SU-DHL-6 (cell line): Measurements from ENCODE around the gene CHGA.

Experiments used
- CTCF ChIP-seq: fragments of 200-600 bp; sonication (generic); IDR thresholded peaks from one replicate; pipeline ENCODE4 v1.5.1; 2017; ENCODE audit warnings: antibody characterized with exemption, mild to moderate bottlenecking, low read length, moderate library complexity; ENCODE audit not compliant: insufficient read depth, poor library complexity, severe bottlenecking
- EZH2phosphoT487 ChIP-seq: fragments of 200-600 bp; sonication (generic), shearing (Covaris generic); conservative IDR thresholded peaks from 2 replicates; pipeline ENCODE4 v1.6.1; 2018; ENCODE audit warnings: mild to moderate bottlenecking, antibody characterized with exemption, low read length, moderate library complexity, mixed read lengths

DNA sequence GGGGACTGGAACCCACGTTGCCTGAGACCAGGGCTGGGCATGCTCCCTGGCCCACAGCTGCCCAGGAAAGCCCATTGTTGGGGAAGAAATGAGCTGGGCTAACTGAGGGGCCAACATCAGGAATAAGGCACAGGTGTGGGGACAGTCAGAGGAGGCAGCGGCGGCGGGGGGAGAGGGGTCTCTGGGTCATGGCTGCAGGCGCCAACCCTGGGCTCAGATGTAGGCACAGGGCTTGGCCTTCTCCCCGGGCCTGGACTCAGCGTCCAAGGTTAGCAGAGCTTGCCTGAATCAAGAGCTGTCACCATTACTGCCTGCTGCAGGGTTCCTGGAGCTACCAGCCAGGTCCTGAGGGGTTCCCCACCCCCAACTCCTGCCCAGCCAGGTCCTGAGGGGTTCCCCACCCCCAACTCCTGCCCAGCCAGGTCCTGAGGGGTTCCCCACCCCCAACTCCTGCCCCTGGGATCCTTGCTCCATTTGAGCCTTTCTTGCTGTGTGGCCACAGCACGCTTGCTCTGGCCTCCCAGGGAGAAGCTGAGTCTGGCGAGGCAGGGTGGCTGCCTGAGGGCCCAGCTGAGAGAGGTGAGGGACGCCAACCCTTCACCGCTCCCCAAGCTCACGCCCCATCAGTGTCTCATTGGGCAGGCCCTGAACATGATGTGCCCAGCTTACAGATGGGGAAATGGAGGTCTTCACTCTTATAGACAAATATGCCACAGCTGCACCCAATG lies 6.2 kb downstream of the CHGA start:
- TF ChIP-seq CTCF (no peak), EZH2phosphoT487 (no peak)
